Measurements from ENCODE around the gene MCM10. TPM values are rescaled to one million over a fixed set of nuclear protein-coding genes. Genes with fewer than 3 reads are reported as not detected.

The MCM10 gene
- total and polyA plus RNA-seq, 10 of the 15 experiments (the other 5 are each of a cell fraction or from before 2014, with no cell fraction given) = 5.8 to 35.1 (median 23.7) TPM

- intact Hi-C loops (cut with micrococcal nuclease; ENCODE audit: unreplicated experiment) (no loop called here), in situ Hi-C loops (cut with MboI) (no loop called here)
- no peak overlapping the region for H3K4me2 ChIP-seq (ENCODE audit: control insufficient read depth, insufficient read depth)
- H2AFZ ChIP-seq (ENCODE audit: control insufficient read depth, low read depth, low read length) = no peak overlapping the region
- no peaks in the 10 kb centered on the region for H3K27me3 ChIP-seq (replicated peaks in 1 of 2; ENCODE audit: control insufficient read depth in 2 of 2, insufficient read depth in 2 of 2, low read length in 1 of 2)
- ChIA-PET POLR2A (no interaction called here), SMC1A (ENCODE audit: uncharacterized antibody, unreplicated experiment) (interaction anchor here (1.0 to 1.2 kb wide), 2 partner anchors 9 to 13 kb away, joined by 3 read pairs; no protein-coding TSS in a partner anchor), CTCF (interaction anchor here (0.7 to 1.4 kb wide), 4 partner anchors 12 to 48 kb away, joined by 3 to 6 read pairs (median 4); partner anchors contain the start of genes MCM10 and OPTN), RAD21 (ENCODE audit: unreplicated experiment) (no interaction called here)
- H3K4me3 ChIP-seq = no peak overlapping the region
- no peaks in the 10 kb centered on the region for H3K9me3 ChIP-seq (replicated peaks; ENCODE audit: control insufficient read depth, insufficient read depth, low read length)
- H3K4me1 ChIP-seq (ENCODE audit: control insufficient read depth, insufficient read depth, low read length) = no peaks in the 10 kb centered on the region
- FAIRE-seq (no peak), ATAC-seq (no peak), DNase-seq (ENCODE audit: low read depth, low spot score) (no peak)
- H3K9ac ChIP-seq (ENCODE audit: control insufficient read depth, insufficient read depth, low read length) = no peak overlapping the region
- no peak overlapping the region for H3K27ac ChIP-seq (ENCODE audit: control insufficient read depth, insufficient read depth)
- no peaks in the 10 kb centered on the region for H3K36me3 ChIP-seq (ENCODE audit: control insufficient read depth in 2 of 2, insufficient read depth in 2 of 2, low read length in 1 of 2)
- TF ChIP-seq WRNIP1 (IDR thresholded peaks at IDR 0.05; ENCODE audit: borderline replicate concordance, low read depth, low read length) = no peak
- no TSS peak for BruUV-seq (replicated peaks)
- no peaks in the 10 kb centered on the region for H3K79me2 ChIP-seq (ENCODE audit: control insufficient read depth, insufficient read depth, low read length)
- H4K20me1 ChIP-seq (ENCODE audit: control insufficient read depth, insufficient read depth) = no peaks in the 10 kb centered on the region
These were observed 14.2 kb upstream of the MCM10 start for GRCh38 chr10:13147161-13147560.

- H3K4me1 ChIP-seq (ENCODE audit: control insufficient read depth, insufficient read depth, low read length) = no peaks in the 10 kb centered on the region
- H3K4me3 ChIP-seq = no peak overlapping the region
- no peaks in the 10 kb centered on the region for H3K27me3 ChIP-seq (replicated peaks in 1 of 2; ENCODE audit: control insufficient read depth in 2 of 2, insufficient read depth in 2 of 2, low read length in 1 of 2)
- BruUV-seq (replicated peaks) = no TSS peak
- H3K4me2 ChIP-seq (ENCODE audit: control insufficient read depth, insufficient read depth) = no peak overlapping the region
- no peak overlapping the region for H3K9ac ChIP-seq (ENCODE audit: control insufficient read depth, insufficient read depth, low read length)
- ATAC-seq = no peak
- no peak for DNase-seq (ENCODE audit: low read depth, low spot score)
- intact Hi-C loops (cut with micrococcal nuclease; ENCODE audit: unreplicated experiment) = no loop called here
- RAD21 ChIA-PET (ENCODE audit: unreplicated experiment) = no interaction called here
- SMC1A ChIA-PET (ENCODE audit: uncharacterized antibody, unreplicated experiment) = no interaction called here
- no peaks in the 10 kb centered on the region for H3K9me3 ChIP-seq (replicated peaks; ENCODE audit: control insufficient read depth, insufficient read depth, low read length)
- H3K36me3 ChIP-seq (ENCODE audit: control insufficient read depth in 2 of 2, insufficient read depth in 2 of 2, low read length in 1 of 2) = no peaks in the 10 kb centered on the region
- CTCF ChIA-PET = interaction anchor here (0.5 to 2.5 kb wide), 2 partner anchors 9 to 79 kb away, joined by 3 to 8 read pairs; partner anchors contain the start of gene MCM10
- in situ Hi-C loops (cut with MboI) = no loop called here
- no peaks in the 10 kb centered on the region for H3K79me2 ChIP-seq (ENCODE audit: control insufficient read depth, insufficient read depth, low read length)
- 51% methylated on average over 3 of the region's 3 CpGs for WGBS (ENCODE audit: insufficient coverage, insufficient replicate concordance, low lambda C conversion rate, missing lambda C conversion rate)
- no peaks in the 10 kb centered on the region for H4K20me1 ChIP-seq (ENCODE audit: control insufficient read depth, insufficient read depth)
- POLR2A ChIA-PET = no interaction called here
- H2AFZ ChIP-seq (ENCODE audit: control insufficient read depth, low read depth, low read length) = no peak overlapping the region
- H3K27ac ChIP-seq (ENCODE audit: control insufficient read depth, insufficient read depth) = no peak overlapping the region
- FAIRE-seq = no peak
- TF ChIP-seq NFXL1 (IDR thresholded peaks at IDR 0.05; ENCODE audit: borderline replicate concordance) (no peak), SKIL (IDR thresholded peaks at IDR 0.05; ENCODE audit: low read depth, poor library complexity, severe bottlenecking) (no peak), STAT1 (conservative IDR thresholded peaks at IDR 0.05) (no peak), MYB (IDR thresholded peaks at IDR 0.05; ENCODE audit: borderline replicate concordance, low read depth, low read length) (no peak), GATAD2B (conservative IDR thresholded peaks at IDR 0.05; ENCODE audit: low read depth) (no peak), E2F4 (IDR thresholded peaks at IDR 0.05; ENCODE audit: low read depth, low read length) (no peak), SP1 (IDR thresholded peaks at IDR 0.05; ENCODE audit: low read depth, low read length) (no peak), FOXK2 (IDR thresholded peaks at IDR 0.05) (no peak), RB1 (IDR thresholded peaks at IDR 0.05; ENCODE audit: borderline replicate concordance) (no peak), EP300 (IDR thresholded peaks at IDR 0.05; ENCODE audit: borderline replicate concordance in 1 of 2, control insufficient read depth in 1 of 2, low read depth in 2 of 2, low read length in 2 of 2) (no peak), YY1 (IDR thresholded peaks at IDR 0.05; ENCODE audit: low read depth, low read length) (no peak), ATF7 (IDR thresholded peaks at IDR 0.05; ENCODE audit: low read depth) (no peak), JUNB (IDR thresholded peaks at IDR 0.05) (no peak), RELA (IDR thresholded peaks at IDR 0.05; ENCODE audit: borderline replicate concordance, partially characterized antibody) (no peak), BACH1 (IDR thresholded peaks at IDR 0.05; ENCODE audit: borderline replicate concordance) (no peak), MTA3 (IDR thresholded peaks at IDR 0.05; ENCODE audit: borderline replicate concordance, low read length) (no peak), HDGF (IDR thresholded peaks at IDR 0.05) (no peak)
These were observed 9.1 kb upstream of the MCM10 start for GRCh38 chr10:13152296-13152695.

All from GM12878 (cell line).